HTERT RPE-1 (cell line): Measurements from ENCODE around the gene ZFAND4.
"Not testable (repeated sequence)": the region's sequence is repeated elsewhere in the genome, so short reads cannot be mapped to it uniquely, and the experiment has no call there.

Source experiments
- in situ Hi-C: fragments of 300-500 bp; cut with MboI; formaldehyde crosslinking; loops from 4 replicates; pipeline ENCODE4 v1.14.3; 2020; ENCODE audit warnings: low sequenced_read_pairs

The ZFAND4 gene

DNA sequence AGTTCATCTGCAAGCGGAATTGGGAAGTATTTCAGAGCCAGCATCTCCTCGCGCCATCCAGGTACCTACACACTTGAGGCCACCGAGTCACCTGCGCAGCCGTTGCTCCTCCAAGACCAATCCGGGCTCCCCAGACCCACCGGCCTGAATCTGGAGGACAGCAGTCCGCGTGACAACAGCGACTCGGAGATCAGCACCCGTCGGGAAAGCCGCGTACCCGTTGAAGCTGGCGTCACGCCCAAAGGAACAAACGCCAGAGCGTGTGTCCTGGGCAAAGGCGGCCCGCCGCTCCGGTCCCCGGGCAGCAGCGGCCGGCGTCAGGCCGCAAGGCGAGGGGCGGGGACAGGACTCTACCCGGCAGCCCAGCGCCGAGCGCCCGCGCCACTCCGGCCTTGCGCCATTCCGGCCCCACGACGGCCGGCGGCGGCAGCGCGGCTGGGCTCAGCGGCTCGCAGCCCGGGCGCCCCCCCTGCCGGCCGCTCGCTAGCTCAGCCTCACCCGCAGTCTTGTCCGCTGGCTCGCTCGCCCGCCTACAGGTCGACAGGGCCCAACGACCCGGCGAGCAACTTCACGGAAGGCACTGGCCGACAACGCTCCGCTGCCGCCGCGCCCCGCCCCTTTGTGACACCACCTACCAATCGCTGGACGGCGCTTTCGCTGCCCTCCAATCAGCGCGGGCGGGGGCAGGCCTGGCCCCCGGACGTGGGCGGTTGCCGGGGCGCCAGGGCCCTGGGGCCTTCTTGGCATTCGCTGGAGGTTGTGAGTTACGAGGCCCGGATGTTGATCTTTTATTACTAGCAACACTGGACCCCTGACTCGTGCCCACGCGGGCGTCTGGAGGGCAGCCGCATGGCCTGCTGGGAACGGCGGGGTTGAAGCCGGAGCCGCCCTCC lies at the start of gene ZFAND4:
Gene ZFAND4, minus strand, starts transcription at position 592 of the 893 bp plus-strand sequence. CDS start 9,047 bp downstream, outside the sequence.
- in situ Hi-C loops = no loop called here

DNA sequence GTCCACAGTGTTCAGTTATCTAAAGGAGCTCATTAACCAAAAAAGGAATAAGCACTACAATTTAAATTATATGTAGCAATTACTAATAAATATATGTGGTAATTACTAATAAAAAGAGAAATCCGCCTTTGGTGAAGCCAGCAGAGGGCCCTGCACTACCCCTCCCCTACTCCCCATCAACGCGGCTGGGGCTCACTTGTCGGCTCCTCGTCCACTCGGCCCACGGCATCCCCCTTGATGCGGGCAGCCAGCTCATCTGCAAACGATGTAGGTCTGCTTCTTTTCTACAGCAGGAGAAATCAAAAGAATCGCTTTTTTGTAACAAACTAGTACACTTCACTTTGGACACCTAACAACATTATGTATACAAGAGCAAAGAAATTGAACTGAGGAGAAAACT lies 48.9 kb upstream of the ZFAND4 start:
- in situ Hi-C loops = not testable (repeated sequence)

DNA sequence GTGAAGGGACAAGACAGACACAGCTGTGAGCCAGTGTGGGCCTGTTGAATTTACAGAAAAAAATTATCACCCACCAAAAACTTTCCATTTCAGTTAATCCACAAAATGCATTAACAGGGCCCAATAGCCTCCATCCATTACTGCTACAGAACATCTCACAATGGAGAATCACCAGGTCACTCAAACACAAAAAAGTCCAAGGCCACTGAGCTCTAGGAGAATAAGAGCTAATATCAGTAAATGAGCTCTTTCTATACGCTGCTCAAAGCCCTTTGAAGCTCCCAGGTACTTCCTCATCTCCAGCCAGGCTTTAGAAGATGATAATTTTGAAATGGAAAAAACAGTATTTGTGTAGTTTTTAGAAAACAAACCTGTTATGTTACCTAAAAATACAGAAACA lies 45.1 kb upstream of the ZFAND4 start:
- in situ Hi-C loops = not testable (repeated sequence)

DNA sequence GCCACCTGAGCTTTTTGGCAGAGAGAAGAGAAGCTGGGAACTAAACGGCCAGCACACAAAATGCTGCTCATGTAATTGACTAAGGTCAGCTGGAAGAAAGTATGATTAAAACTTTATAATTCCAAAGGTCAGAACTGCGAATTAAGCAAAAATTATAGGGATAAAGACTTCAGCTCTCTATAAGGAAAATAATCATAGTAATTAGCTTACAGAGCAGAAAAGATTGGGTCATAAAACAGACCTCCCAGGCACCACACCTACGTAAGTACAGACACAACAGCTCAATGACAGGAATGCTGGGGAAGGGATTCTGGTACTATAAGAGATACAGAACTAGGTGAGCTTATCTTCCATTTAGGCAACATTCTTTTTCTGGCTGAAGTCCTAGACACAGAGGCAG lies 44.5 kb upstream of the ZFAND4 start:
- in situ Hi-C loops = not testable (repeated sequence)

DNA sequence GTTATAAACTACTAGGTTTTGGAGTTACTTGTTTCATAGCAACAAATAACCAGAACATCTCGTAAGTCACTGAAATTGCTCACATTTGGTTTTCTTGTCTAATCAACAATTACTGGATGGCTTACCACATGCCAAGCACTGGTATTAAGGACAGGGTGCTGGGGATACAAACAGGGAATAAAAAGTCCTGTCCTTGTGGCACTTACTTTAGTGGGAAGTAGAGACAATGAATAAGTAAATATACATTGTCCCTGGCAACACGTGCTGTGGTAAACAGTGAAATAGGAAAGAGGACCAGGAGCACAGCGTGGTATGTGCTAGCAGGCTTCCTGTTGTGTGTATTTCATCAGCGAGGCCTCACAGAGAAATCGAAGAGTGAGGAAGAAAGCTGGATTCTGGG lies 38.7 kb upstream of the ZFAND4 start:
- in situ Hi-C loops = not testable (repeated sequence)

DNA sequence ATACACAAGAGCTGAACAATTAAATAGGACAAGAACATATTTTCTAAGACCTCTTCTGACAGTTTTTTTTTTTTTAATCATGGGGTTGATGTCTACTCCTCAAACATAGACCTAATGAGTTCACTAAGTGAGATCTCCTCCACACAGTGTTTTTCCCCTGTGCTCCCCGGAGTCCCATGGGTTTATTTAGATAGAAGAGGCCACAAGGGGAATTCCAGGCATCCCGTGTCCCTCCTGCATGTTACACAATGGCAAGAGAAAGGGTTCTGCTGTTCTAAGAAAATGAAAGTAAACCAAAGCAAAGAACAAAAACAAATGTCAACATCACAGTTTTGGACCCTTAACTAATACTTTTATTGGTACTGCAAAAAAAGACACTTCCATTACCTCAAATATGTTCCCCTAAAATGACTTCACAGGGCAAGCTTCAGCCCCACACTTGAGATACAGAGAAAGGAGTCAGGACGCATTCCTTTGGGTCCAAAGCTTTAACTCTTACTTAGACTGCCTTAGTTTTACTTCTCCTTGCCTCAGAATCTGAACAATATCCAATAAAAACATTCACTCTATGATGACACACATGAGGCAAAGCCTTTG lies 37.7 kb upstream of the ZFAND4 start:
- in situ Hi-C loops = not testable (repeated sequence)

DNA sequence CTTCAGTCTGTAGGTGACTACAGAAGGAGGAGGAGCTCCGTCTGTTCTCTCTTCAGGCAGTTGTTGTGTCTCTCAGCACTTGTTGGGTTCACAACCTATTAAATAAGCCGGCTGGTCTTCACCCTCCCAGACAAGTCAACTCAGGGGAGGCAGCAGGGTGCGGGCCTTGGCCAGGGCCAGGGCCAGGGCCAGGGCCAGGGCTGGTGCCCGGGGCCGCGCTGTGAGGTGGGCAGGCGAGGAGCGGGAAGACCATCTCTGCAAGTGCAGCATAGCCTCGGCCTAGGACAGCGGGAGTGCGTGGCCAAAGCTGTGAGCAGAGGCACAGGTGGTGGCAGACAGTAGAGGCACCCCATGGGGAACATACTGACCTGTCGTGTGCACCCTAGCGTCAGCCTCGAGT lies 5.9 kb upstream of the ZFAND4 start:
- in situ Hi-C loops = not testable (repeated sequence)

DNA sequence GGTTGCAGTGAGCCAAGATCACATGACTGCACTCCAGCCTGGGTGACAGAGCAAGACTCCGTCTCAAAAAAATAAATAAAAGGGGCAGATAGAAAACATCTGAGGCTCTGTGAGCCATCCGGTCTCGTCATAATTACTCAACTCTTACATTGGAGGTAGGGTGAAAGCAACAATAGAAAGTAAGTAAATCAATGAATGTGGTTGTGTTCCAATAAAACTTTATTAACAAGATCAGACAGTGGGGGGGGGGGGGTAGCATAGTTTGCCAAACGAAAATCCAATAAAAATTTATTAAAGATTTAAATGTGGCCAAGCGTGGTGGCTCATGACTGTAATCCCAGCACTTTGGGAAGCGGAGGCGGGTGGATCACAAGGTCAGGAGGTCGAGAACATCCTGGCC lies 2.8 kb upstream of the ZFAND4 start:
- in situ Hi-C loops = no loop called here

DNA sequence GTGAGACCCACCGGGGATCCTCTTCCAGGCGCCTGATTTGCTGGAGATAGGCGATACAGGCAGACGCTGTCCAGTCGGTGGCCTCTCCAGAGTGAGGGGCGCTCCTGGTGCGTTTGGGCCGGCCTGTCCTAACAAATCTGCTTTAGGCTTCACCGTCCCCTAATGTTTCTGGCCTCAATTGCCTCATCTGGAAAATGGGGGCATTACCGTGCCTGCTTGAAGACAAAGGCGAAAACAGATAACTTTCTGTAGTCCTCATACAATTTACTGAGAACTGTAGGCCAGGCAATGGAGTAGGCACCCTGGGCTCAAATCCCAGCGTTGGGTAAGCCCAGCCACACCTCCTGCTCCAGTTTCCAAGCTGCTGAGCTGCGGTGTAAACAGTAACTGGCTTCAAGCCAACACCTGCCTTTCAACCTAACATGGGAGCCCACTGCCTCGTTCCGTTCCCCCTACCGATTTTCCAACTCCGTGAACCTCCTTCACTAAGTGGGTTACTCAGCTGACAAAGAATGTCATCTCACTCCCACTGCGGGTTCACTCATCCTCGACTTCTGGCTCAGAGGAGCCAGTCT lies 589 bp upstream of the ZFAND4 start:
- in situ Hi-C loops = no loop called here

DNA sequence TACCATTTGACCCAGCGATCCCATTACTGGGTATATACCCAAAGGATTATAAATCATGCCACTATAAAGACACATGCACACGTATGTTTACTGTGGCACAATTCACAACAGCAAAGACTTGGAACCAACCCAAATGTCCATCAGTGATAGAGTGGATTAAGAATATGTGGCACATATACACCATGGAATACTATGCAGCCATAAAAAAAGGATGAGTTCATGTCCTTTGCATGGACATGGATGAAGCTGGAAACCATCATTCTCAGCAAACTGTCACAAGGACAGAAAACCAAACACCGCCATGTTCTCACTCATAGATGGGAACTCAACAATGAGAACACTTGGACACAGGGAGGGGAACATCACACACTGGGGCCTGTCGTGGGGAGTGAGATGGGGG lies 1.3 kb downstream of the ZFAND4 start:
- in situ Hi-C loops = not testable (repeated sequence)

DNA sequence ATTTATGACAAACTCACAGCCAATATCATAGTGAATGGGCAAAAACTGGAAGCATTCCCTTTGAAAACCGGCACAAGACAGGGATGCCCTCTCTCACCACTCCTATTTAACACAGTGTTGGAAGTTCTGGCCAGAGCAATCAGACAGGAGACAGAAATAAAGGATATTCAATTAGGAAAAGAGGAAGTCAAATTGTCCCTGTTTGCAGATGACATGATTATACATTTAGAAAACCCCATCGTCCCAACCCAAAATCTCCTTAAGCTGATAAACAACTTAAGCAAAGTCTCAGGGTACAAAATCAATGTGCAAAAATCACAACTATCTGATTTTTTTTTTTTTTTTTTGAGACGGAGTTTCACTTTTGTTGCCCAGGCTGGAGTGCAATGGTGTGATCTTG lies 2.7 kb downstream of the ZFAND4 start:
- in situ Hi-C loops = not testable (repeated sequence)

DNA sequence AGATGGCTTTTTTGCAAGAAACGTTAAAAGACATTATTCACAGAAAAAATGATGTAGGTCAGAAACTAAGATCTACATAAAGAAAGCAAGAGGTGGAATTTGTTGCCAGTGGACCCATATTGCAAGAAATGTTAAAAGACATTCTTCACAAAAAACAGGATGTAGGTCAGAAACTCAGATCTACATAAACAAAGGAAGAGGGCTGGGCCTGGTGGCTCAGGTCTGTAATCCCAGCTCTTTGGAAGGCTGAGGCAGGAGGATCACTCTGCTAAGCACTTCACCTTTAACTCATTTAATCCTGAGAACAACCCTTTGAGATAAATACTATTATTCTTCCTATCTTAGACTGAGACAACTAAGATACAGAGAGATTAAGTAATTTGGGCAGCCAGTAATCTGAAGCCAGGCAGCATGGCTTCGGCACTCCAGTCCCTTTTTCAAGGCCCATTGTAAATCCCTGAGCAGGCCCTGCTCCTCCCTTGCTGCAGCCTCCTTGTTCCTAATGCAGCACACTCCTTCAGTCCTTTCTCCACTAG lies 11.6 kb downstream of the ZFAND4 start:
- in situ Hi-C loops = no loop called here

DNA sequence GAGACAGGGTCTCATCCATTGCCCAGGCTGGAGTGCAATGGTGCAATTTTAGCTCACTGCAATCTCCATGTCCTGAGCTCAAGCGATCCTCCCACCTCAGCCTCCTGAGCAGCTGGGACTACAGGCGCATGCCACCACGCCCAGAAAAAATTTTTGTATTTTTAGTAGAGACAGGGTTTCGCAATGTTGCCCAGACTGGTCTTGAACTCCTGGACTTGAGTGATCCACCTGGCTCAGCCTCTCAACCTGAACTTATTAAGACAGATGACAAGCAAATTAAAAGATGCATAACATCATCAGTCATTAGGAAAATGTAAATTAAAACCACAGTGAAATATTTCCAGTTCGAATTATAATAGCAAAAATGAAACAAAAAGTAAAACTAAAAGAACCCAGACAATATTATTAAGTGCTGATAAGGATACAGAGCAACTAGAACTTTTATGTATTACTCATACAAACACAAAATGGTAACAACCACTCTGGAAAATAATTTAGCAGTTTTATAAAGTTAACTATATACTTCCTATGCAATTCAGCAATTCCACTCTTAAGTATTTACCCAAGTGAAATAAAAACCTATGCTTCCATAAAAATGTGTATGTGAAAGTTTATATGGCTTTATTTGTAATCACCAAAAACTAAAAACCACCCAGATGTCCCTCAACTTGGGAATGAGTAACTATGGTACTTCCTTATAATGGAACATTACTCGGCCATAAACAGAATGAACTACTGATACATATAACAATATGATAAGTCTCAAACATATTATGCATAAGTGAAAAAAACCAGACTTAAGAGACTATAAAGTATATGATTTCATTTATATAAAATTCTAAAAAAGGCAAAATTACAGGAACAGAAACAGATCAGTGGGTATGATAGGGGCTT lies 15.3 kb downstream of the ZFAND4 start:
- in situ Hi-C loops = no loop called here

DNA sequence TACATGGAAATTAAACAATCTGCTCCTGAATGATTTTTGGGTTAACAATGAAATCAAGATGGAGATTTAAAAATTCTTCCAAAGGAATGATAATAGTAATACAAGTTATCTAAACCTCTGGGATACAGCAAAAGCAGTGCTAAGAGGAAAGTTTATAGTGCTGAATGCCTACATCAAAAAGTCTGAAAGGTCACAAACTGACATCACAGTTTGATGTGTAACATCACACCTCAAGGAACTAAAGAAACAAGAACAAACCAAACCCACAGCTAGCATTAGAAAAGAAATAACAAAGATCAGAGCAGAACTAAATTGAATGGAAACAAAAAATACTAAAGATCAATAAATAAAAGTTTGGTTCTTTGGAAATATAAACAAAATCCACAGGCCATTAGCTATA lies 17.4 kb downstream of the ZFAND4 start:
- in situ Hi-C loops = no loop called here

DNA sequence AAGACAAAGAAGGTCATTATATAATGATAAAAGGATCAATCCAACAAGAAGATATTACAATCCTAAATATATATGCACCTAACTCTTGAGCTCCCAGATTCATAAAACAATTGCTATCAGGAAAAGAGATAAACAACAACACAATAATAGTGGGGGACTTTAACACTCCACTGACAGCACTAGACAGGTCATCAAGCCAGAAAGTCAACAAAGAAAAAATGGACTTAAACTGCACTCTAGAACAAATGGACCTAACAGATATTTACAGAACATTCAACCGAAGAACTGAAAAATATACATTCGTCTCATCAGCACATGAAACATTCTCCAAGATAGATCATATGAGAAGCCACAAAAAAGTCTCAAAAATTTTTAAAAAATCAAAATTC lies 17.8 kb downstream of the ZFAND4 start:
- in situ Hi-C loops = not testable (repeated sequence)

DNA sequence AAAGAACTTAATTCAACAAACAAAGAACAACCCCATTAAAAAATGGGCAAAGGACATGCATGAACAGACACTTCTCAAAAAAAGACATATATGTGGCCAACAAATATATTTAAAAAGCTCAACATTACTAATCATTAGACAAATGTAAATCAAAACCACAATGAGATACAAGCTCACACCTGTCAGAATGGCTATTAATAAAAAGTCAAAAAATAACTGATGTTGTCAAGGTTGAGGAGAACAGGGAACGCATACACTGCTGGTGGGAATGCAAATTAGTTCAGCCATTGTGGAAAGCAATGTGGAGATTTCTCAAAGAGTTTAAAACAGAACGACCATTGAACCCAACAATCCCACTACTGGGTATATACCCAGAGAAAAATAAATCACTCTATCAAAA lies 19.1 kb downstream of the ZFAND4 start:
- in situ Hi-C loops = no loop called here

DNA sequence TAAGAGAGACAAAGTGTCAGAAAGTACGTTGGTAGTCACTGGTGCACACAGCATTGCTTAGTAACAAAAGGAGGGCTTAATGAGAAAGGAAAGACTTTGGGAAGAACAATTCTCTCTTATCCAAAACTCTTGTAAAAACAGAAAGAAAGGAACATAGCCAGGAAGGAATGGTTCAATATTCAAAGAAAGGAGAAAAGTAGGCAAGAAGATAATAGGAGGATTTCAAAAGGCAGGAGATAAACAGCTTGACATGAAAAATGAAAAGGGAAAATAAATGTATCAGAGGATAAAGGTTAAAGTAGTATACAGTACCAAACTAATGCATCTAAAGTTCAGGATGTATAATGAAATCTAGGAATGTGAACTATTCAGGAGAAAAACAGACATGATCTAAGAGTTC lies 20.1 kb downstream of the ZFAND4 start:
- in situ Hi-C loops = no loop called here

DNA sequence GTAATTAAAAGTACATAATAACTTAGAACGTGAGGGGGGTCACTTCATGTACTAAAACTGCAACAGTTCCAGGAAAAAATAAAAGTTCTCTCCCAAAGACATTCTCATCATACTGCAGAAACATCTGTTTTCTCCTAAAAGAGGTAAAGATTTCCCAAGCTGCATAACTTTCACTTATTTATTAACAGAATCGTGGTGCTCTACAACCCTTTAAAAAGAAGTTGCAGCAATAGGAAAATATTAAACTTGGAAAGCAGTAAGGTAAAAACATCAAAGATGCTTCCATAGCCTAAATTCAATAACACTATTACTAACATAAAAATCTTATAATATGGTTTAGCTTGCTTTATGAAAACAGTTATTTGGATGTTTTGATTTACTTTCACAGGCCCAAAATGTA lies 23.3 kb downstream of the ZFAND4 start:
- in situ Hi-C loops = no loop called here

DNA sequence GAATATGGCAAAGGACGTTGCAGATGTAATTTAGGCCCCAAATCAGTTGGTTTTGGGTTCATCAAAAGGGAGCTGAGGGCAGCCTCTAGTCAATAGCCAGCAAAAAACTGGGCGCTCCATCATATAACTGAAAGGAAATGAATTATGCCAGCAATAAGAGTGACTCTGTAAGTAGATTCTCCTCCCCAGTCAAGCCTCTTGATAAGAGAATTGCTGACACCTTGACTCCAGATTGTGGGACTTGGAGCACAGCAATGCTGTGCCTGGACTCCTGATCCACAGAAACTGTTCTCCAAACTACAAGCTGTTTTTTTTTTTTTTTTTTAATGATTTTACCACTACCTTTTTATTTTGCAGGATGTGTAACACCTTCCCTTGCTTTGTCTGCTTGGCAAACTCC lies 25.5 kb downstream of the ZFAND4 start:
- in situ Hi-C loops = no loop called here

DNA sequence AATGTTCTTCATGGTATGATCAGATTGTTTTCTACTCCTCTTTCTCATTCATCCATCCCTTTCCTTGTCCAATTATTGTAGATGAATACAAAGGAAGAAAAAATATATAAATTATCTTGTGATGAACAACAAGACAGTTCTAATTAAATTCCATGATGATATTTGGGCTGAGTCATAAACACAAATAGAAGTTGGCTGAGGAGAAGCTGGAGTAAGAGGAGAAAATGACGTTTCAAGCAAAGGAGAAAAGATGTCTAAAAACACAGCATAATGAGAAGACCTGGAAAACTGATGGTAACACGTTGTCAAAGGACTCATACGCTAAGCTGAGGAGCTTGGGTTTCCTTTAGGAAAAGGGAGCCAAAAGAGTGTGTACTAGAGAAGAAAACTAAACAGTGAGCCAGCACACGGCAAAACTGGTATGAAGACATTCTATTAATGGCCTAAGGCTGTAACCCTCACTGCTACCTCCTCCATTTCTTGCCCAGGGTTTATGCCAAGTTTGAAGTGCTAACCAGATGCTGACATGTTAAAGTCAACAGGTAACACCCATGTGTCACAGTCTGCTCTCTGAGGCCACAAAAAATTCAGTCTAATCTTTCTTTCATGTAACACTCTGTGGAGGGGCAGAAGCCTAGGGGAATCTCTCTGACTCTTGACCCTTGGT lies 26.1 kb downstream of the ZFAND4 start:
- in situ Hi-C loops = no loop called here
